Activated CD8-positive, alpha-beta memory T cell treated with anti-CD3 and anti-CD28 coated beads, Interleukin-2, amount 50 U/mL, for 1 hour (primary cell): ENCODE data around the gene MISFA.
"Not testable (repeated sequence)": the region's sequence is repeated elsewhere in the genome, so short reads cannot be mapped to it uniquely, and the experiment has no call there.

Source experiments
- DNase-seq: peaks from one replicate; pipeline ENCODE4 v3.0.0-alpha.2; 2020; ENCODE audit errors: extremely low read depth

The MISFA gene

GRCh38 chr11:18617688-18618341 lies 18.2 kb downstream of the MISFA start:
- no peak for DNase-seq

- DNase-seq: no peak
Measured at GRCh38 chr11:18618342-18619025, 18.9 kb downstream of the MISFA start.

GRCh38 chr11:18623707-18624106 lies 24.1 kb downstream of the MISFA start:
- no peak for DNase-seq

- DNase-seq: no peak
Measured at GRCh38 chr11:18624161-18624560, 24.6 kb downstream of the MISFA start.

- DNase-seq: no peak
Measured at GRCh38 chr11:18632841-18633240, 33.3 kb downstream of the MISFA start.

GRCh38 chr11:18633256-18634139 lies 33.9 kb downstream of the MISFA start:
- no peak for DNase-seq

- peak; percentile 97 for DNase-seq
Measured at GRCh38 chr11:18634140-18635032, 34.8 kb downstream of the MISFA start, which contains the start of gene SPTY2D1. Gene SPTY2D1 (minus strand): TSS chr11:18634342. CDS start chr11:18634257, 85 bp downstream.

- no peak for DNase-seq
Measured at GRCh38 chr11:18641677-18642076, 42.1 kb downstream of the MISFA start.

GRCh38 chr11:18643034-18643433 lies 43.4 kb downstream of the MISFA start:
- DNase-seq: not testable (repeated sequence)

- no peak for DNase-seq
Measured at GRCh38 chr11:18650353-18650752, 50.8 kb downstream of the MISFA start.

- DNase-seq: no peak
Measured at GRCh38 chr11:18650859-18651557, 51.4 kb downstream of the MISFA start.
